Mucosa of descending colon (tissue), 3 donors: ENCODE results near the gene TAS2R60. TPM values are rescaled to one million over a fixed set of nuclear protein-coding genes. Genes with fewer than 3 reads are reported as not detected.

ENCODE experiments used
- ATAC-seq: fragments of 200-7000 bp; cut with Tn5 transposase; one replicate; pipeline ENCODE4 v1.9.1; 2020; ENCODE audit warnings: mild to moderate bottlenecking, moderate library complexity
- DNase-seq, 3 donors: peaks; one replicate each; pipeline ENCODE4 v3.0.0-alpha.2; 2020
- H3K36me3 ChIP-seq: fragments of 200-600 bp; one replicate; pipeline ENCODE4 v1.8.0; 2021; ENCODE audit warnings: low read depth, mild to moderate bottlenecking
- H3K4me1 ChIP-seq: fragments of 200-600 bp; one replicate; pipeline ENCODE4 v1.8.0; 2021; ENCODE audit warnings: low read depth, mild to moderate bottlenecking
- H3K4me3 ChIP-seq: fragments of 200-600 bp; one replicate; pipeline ENCODE4 v1.8.0; 2021; ENCODE audit warnings: mild to moderate bottlenecking
- H3K9me3 ChIP-seq: fragments of 200-600 bp; one replicate; pipeline ENCODE4 v1.8.0; 2021; ENCODE audit warnings: mild to moderate bottlenecking
- CTCF ChIP-seq: fragments of 200-600 bp; IDR thresholded peaks from one replicate; pipeline ENCODE4 v1.8.0; 2022; ENCODE audit warnings: antibody characterized with exemption, mild to moderate bottlenecking
- intact Hi-C, 2 donors: fragments of 100-400 bp; cut with DNase I in 1 of 2; cut with micrococcal nuclease in 1 of 2; formaldehyde crosslinking; loops; one replicate each; pipeline versions ENCODE4 v1.11.0 to v1.11.1; 2022; cut with DNase I, micrococcal nuclease
- total RNA-seq, 3 donors: library from RNA; stranded (reverse); fragmentation: NEBNext Ultra II Directional in 2 of 3; extraction: Animal tissue kit (Norgen Biotek cat#: 25700) in 2 of 3; gene quantifications; one replicate each; pipeline versions ENCODE4 v1.2.1 to v1.2.4, GENCODE V29; 2021 to 2023
- donor health status: DM: no; HTN: no; CAD: no; lungs with moderate emphysema.
- donor health status: DM: no; HTN: no; CAD: no.
- donor health status: DM: no; HTN: yes; CAD: no.

Gene TAS2R60
- total RNA-seq, 3 donors from 2014 or later, result 0.32 TPM; not detected in 2

- Histone ChIP-seq H3K36me3 (no peaks in the 10 kb centered on the region), H3K4me3 (no peak overlapping the region), H3K9me3 (no peaks in the 10 kb centered on the region), H3K4me1 (no peaks in the 10 kb centered on the region)
- DNase-seq (no peak), ATAC-seq (no peak)
- intact Hi-C loops, result no loop called here
- TF ChIP-seq CTCF, result no peak
These were observed 13.9 kb downstream of the TAS2R60 start for GRCh38 chr7:143456992-143457793.

- TF ChIP-seq CTCF, result no peak
- Histone ChIP-seq H3K4me3 (no peak overlapping the region), H3K4me1 (no peaks in the 10 kb centered on the region), H3K9me3 (no peaks in the 10 kb centered on the region), H3K36me3 (no peaks in the 10 kb centered on the region)
- DNase-seq (no peak), ATAC-seq (no peak)
- intact Hi-C loops, result no loop called here
These were observed 15.0 kb downstream of the TAS2R60 start for GRCh38 chr7:143458263-143458662.

- H3K9me3 ChIP-seq, result no peaks in the 10 kb centered on the region
- intact Hi-C loops, result no loop called here
- no peak for TF ChIP-seq CTCF
- no peaks in the 10 kb centered on the region for H3K36me3 ChIP-seq
- DNase-seq (no peak), ATAC-seq (no peak)
- H3K4me1 ChIP-seq, result no peaks in the 10 kb centered on the region
- no peak overlapping the region for H3K4me3 ChIP-seq
These were observed 15.4 kb downstream of the TAS2R60 start for GRCh38 chr7:143458681-143459080.

GRCh38 chr7:143459359-143459758 lies 16.1 kb downstream of the TAS2R60 start:
- DNase-seq, result no peak

GRCh38 chr7:143460271-143460979 lies 17.2 kb downstream of the TAS2R60 start:
- no peak for ATAC-seq
- intact Hi-C loops, result no loop called here
- DNase-seq, result no peak
- Histone ChIP-seq H3K36me3 (no peaks in the 10 kb centered on the region), H3K9me3 (no peaks in the 10 kb centered on the region), H3K4me1 (no peaks in the 10 kb centered on the region), H3K4me3 (no peak overlapping the region)
- TF ChIP-seq CTCF, result no peak

More at GRCh38 chr7:143459359-143459758, 16.1 kb downstream of the TAS2R60 start:
- H3K4me1 ChIP-seq, result no peaks in the 10 kb centered on the region
- no peaks in the 10 kb centered on the region for H3K9me3 ChIP-seq
- H3K4me3 ChIP-seq, result no peak overlapping the region
- ATAC-seq, result peak; percentile 18
- intact Hi-C loops, result no loop called here
- no peak for TF ChIP-seq CTCF
- no peaks in the 10 kb centered on the region for H3K36me3 ChIP-seq
